Epidermal melanocyte (primary cell): ENCODE measurements around the gene MRPL18.
"Not testable (repeated sequence)": the region's sequence is repeated elsewhere in the genome, so short reads cannot be mapped to it uniquely, and the experiment has no call there.

Experiments used
- DNase-seq: peaks from one replicate; pipeline ENCODE4 v3.0.0; 2011; ENCODE audit warnings: low spot score; ENCODE audit not compliant: insufficient read length

Gene MRPL18

DNA sequence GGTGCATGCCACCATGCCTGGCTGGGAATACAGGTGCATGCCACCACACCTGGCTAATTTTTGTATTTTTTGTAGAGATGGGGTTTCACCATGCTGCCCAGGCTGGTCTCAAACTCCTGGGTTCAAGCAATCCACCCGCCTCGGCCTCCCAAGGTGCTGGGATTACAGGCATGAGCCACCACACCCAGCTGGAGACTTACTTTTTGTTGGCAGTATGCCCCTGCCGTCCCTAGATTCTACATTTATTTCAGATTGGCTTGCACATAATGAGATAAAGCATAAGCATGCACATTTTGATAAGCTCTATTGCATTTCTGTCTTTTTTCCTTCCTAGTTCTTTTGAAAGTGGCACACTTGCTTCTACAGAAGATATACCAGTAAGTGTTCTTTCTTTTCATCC lies 26.5 kb downstream of the MRPL18 start:
- not testable (repeated sequence) for DNase-seq

DNA sequence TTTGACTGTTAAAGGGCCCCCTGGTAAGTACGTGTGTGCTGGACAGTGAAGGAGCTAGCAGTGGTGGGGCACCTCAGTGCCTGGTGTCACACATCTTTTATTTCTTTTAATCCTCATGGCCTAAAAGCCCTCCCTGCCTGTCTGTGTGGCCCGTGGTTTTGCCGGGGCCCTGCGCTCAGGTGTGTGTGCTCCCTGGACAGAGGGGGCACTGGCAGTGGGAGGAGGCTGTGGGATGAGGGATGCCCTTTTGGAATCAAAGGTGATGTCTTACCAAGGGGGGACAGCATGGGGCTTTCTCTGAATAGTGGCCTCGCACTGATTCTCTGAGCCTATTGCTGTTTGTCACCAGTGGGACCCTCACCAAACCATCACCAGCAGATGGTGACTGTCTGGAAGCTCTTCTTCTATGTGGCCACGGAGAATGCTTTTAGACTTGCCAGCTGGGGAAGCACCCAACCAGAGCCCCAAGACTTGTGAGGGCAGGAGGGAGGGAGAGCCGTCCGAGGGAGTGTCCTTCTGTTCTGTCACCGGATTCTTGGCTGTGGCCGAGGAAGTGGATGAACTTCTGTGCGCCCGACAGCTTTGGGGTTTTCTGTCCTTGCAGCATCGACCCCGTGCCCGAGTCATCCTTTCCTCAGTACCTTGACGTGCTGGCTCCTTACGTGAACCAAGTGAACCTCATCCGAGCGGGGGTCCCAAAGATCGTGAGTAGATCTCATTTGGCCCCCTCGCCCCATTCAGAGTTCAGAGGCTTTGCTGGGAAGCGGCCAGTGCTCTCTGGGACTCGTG lies 27.9 kb downstream of the MRPL18 start:
- no peak for DNase-seq

GRCh38 chr6:159819098-159819497 lies 28.8 kb downstream of the MRPL18 start:
- DNase-seq = no peak

- DNase-seq = no peak
Measured at GRCh38 chr6:159819932-159820640, 29.8 kb downstream of the MRPL18 start.

DNA sequence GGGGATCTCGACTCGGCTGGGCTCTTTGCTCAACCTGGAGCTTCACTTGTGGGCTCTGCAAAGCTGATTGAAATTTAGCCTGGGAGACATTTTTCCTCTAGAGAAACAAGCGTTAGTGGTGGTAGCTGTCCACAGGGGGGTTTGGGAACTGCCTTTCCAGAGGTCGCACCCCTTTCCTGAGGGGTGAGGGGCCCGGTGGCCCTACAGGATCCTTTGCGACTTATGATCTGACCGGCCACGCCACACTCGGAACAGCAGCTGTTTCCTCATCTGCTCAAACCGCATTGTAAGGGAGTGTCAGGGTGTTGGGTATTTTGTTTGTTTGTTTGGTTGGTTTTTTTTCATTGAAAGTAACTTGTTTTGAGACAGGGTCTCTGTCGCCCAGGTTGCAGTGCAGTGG lies 30.9 kb downstream of the MRPL18 start:
- DNase-seq = no peak

GRCh38 chr6:159821726-159822125 lies 31.5 kb downstream of the MRPL18 start:
- no peak for DNase-seq

DNA sequence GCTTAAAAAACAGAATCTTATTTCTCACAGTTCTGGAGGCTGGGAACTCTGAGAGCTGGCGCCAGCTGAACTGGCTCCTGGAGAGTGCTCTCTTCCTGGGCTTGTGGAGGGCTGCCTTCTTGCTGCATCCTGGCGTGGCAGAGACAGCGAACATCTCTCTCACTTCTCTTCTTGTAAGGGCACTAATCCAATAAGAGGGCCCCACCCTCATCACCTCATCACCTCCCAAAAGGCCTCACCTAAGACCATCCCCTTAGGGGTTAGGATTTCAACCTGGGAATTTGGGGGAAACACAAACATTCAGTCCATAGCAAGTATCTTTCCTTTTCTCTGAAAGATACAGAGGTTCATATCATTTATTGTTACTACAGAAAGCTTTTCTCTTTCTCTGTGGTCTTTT lies 33.7 kb downstream of the MRPL18 start:
- no peak for DNase-seq

DNA sequence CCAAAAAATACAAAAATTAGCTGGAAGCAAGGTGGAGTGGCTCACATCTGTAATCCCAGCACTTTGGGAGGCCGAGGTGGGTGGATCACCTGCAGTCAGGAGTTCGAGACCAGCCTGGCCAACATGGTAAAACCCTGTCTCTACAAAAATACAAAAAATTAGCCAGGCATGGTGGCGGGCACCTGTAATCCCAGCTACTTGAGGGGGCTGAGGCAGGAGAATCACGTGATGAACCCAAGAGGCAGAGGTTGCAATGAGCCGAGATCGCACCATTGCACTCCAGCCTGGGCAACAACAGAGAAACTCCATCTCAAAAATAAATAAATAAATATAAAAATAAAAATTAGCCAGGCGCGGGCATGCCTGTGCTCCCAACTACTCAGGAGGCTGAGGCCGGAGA lies 34.4 kb downstream of the MRPL18 start:
- DNase-seq = not testable (repeated sequence)

- no peak for DNase-seq
Measured at GRCh38 chr6:159826004-159826403, 35.7 kb downstream of the MRPL18 start.

DNA sequence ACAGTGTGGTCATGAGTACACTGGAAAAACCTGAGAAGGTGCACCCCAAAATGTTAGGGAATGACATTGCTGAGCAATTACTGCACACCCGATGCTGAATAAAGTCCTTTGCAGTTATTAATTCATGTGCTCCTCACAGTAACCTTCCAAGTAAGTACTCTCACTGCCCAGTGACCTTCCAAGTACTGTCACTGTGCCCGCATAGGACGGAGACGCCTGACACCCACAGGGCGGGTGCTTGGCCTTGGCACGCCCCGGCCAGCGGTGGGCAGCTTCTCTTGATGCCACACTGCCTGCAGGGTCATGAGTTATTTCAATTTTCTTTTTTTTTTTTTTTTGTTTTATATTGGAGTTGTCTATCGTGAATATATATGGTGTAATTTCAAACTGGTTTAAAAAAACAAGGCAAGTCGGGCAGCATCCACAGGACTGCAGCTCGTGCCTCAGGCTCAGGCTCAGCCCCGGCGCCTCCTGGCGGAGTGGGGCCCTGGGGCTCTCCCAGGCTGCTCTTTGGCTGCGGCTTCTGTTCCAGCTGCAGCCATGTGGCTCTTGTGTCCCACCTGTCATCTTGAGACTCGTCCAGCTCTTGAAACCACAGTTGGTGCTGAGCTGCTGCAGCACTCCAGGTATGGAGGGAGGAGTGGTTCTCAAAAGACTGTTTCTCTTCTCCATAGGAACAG lies 36.8 kb downstream of the MRPL18 start:
- DNase-seq = no peak

GRCh38 chr6:159828074-159828473 lies 37.8 kb downstream of the MRPL18 start:
- no peak for DNase-seq

- DNase-seq = no peak
Measured at GRCh38 chr6:159829526-159829925, 39.3 kb downstream of the MRPL18 start.

GRCh38 chr6:159830501-159831372 lies 40.5 kb downstream of the MRPL18 start:
- no peak for DNase-seq

DNA sequence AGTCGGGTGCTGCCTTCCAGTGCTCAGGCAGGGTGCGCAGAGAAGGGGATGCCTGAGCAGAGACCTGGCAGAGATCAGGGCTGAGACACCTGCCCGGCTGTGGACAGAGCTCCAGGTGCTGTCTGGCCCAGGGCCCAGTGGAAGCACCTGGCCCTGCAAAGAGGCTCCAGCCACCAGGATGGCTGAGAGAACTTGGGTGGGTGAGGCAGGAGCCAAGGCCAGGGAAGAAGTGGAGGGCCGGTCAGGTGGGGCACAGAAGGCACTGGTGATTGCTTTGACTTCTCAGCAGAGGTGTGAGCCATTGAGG lies 41.1 kb downstream of the MRPL18 start:
- DNase-seq = no peak

GRCh38 chr6:159832946-159833345 lies 42.7 kb downstream of the MRPL18 start:
- no peak for DNase-seq

DNA sequence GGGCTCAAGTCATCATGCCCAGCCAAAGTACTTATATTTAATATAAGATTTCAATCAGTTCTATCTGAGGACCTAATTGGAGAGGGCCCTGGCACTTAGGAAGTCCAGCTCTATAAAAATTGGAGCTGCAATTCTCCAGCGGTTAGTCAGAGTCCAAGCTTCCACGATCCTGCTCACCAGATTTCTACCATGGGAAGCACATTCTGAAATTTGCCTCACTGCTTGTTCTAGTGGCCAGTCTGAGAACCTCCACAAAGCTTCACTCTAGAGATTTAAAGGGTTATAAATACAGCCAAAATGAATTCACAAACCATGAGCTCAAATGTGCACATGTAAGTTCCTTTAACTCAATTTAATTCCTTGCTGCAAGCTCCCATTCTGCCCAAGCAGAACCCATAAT lies 43.3 kb downstream of the MRPL18 start:
- DNase-seq = peak; percentile 41

DNA sequence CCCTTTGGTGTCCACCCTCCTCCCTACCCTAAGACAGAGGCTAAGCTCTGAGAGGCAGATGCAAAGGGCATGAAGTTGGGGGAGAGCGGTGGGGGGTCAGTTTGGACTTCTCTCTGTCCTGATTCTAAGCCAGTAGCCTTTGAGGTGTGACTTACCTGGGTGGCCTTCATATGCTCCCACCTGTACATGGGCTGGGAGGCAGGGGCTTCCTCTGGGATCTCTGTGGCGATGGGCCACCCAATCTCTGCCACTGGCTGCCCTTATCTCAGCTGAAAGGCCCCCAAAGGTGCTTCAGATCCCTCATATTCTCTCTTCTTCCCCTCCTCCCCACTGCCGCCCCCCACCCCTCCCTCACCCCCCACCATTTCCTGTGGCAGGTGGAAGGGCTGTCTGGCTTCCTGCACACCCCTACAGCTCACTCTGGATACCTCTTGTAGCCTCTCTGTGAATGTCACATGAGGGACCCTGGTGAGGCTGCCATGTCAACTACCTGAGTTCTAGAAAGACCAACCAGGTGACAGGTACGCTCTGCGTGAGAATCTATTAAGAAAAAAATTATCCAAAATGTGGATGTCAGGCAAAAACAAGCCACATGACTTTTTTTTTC lies 43.8 kb downstream of the MRPL18 start:
- no peak for DNase-seq

- no peak for DNase-seq
Measured at GRCh38 chr6:159836718-159837490, 46.6 kb downstream of the MRPL18 start.

- DNase-seq = no peak
Measured at GRCh38 chr6:159837511-159837910, 47.2 kb downstream of the MRPL18 start.

- DNase-seq = no peak
Measured at GRCh38 chr6:159838020-159838744, 47.9 kb downstream of the MRPL18 start.
